ENCODE results near the gene DIRAS3. TPM values are rescaled to one million over a fixed set of nuclear protein-coding genes. Genes with fewer than 3 reads are reported as not detected.

Gene DIRAS3
- total RNA-seq, 2 experiments from 2014 or later: not detected

DNA sequence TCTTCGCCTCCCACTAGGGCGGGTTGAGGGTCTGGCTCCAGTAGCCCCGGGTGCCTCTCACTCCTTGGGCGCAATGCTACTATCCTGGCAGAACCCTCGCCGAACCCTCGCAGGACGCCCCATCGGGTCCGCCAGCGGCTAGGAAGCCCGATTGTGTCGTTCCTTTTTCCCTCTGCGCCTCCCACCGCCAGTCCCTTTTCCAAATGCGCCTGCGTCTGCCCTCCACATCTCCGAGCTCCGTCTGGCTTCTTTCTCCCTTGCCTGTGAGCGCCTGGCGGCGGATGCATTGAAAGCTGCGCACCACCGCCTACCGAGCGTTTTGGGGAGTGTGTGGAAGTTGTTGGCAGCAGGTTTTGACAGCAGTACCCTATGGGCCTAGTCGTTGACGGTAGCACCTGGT lies 1.0 kb upstream of the DIRAS3 start:
- Mint-ChIP-seq H3K27ac (no peak overlapping the region), H3K4me3 (no peak overlapping the region), H3K9me3 (ENCODE audit: insufficient read depth) (no peaks in the 10 kb centered on the region), H3K4me1 (ENCODE audit: low read depth) (no peaks in the 10 kb centered on the region), H3K27me3 (ENCODE audit: low read depth) (peaks cover 21% of the 10 kb centered on the region), H3K36me3 (ENCODE audit: low read depth) (no peaks in the 10 kb centered on the region)
- CTCF ChIA-PET: no interaction called here
- no peak for DNase-seq
- POLR2A ChIA-PET: no interaction called here
- ATAC-seq: no peak

GRCh38 chr1:68047659-68048026 lies 2.8 kb downstream of the DIRAS3 start:
- ATAC-seq: no peak
- Mint-ChIP-seq H3K4me1 (ENCODE audit: low read depth) (no peaks in the 10 kb centered on the region), H3K4me3 (no peak overlapping the region)

DNA sequence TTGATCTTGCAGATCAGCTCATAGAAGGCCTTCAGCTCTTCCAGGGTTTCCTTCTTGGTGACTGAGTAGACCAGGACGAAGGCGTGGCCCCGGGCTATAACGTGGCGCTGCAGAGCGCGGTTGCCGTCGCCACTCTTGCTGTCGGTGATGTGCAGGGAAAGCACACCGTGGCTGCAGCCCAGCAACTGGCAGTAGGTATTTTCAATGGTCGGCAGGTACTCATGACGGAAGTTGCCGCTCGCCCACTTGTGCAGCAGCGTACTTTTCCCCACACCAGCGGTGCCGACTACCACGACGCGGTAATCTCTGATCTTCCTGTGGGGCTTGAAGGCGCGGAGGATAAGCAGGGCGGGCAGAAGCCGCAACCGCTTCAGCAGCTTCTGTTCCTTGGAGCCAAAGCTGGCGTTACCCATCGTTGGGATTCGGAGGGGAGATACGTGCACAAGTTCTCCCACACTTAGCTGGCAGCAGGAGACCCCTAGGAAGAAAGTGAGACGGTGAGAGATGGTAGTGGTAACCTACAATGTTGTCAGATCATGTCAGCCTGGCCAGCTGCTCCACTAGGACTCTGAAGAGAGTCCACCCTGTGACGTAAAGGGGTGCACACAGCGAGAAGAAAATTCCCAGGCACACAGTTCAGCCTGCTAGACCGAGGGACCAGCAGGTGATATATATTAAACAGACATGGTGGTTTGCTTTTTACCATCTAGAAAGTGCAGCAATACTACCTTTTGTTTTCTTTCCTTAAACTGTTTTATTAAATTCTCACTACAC lies 3.4 kb downstream of the DIRAS3 start:
- Mint-ChIP-seq H3K4me3 (no peak overlapping the region), H3K4me1 (ENCODE audit: low read depth) (no peaks in the 10 kb centered on the region), H3K27ac (no peak overlapping the region), H3K27me3 (ENCODE audit: low read depth) (peaks cover 17% of the 10 kb centered on the region), H3K36me3 (ENCODE audit: low read depth) (no peaks in the 10 kb centered on the region), H3K9me3 (ENCODE audit: insufficient read depth) (no peaks in the 10 kb centered on the region)
- ATAC-seq: no peak
- no peak for DNase-seq
- POLR2A ChIA-PET: no interaction called here
- CTCF ChIA-PET: no interaction called here

More at GRCh38 chr1:68047659-68048026, 2.8 kb downstream of the DIRAS3 start:
- H3K9me3 Mint-ChIP-seq (ENCODE audit: insufficient read depth): no peaks in the 10 kb centered on the region
- no peaks in the 10 kb centered on the region for H3K36me3 Mint-ChIP-seq (ENCODE audit: low read depth)
- POLR2A ChIA-PET: no interaction called here
- no peak overlapping the region for H3K27ac Mint-ChIP-seq
- H3K27me3 Mint-ChIP-seq (ENCODE audit: low read depth): peaks cover 19% of the 10 kb centered on the region
- CTCF ChIA-PET: no interaction called here
- DNase-seq: no peak

DNA sequence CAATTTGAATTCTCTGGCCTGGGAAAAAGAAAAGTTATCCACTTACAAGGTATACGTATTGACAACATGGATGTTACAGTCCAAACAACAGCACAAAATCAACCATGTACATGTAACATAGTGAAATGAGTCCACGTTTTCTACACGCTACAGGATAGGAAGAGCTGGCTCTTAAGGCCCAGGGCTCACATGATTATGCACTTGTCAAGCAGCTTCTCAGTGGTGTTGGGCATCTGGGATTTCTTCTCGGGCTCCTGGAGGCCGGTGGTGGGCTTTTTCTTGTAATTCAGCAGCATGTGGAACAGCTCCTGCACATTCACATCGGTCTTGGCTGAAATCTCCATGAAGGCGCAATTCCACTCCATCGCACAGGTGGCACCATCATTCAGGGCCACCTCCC lies 4.0 kb downstream of the DIRAS3 start:
- Mint-ChIP-seq H3K27ac (no peak overlapping the region), H3K27me3 (ENCODE audit: low read depth) (peaks cover 17% of the 10 kb centered on the region), H3K9me3 (ENCODE audit: insufficient read depth) (no peaks in the 10 kb centered on the region), H3K4me3 (no peak overlapping the region), H3K36me3 (ENCODE audit: low read depth) (no peaks in the 10 kb centered on the region), H3K4me1 (ENCODE audit: low read depth) (no peaks in the 10 kb centered on the region)
- ChIA-PET POLR2A (no interaction called here), CTCF (no interaction called here)
- ATAC-seq: no peak
- DNase-seq: no peak

DNA sequence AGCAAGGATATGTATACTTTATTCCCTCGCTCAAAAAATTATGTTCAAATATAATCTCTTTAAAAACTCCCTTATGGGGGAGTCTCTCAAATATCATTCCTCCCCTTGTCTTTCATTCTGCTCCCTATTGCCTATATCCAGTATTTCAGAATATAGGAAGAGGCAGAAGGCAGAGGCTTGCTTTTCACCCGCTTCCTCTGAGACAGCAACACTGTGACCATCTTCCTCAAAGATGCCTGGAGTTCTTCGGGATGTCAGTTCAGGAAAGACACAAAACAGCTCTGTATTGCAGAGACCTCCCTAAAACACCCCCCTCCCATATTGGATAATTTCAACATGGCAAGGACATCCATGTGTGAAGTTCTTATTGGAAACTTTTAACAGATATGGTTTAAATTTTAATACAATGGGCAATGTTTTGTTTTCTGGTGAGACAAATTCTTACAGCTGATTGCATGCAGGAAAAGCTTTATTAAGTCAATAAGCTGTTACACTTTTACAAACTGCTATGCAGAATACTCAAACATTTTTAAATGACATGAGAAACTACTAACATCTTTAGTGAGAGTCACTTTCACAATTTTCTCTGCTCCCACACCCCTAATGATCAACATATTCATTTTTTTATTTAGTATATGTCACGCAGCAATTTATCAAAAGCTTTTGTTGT lies 4.8 kb downstream of the DIRAS3 start:
- ChIA-PET POLR2A (no interaction called here), CTCF (no interaction called here)
- ATAC-seq (no peak), DNase-seq (no peak)
- Mint-ChIP-seq H3K27ac (no peak overlapping the region), H3K4me3 (no peak overlapping the region), H3K27me3 (ENCODE audit: low read depth) (peaks cover 13% of the 10 kb centered on the region), H3K36me3 (ENCODE audit: low read depth) (no peaks in the 10 kb centered on the region), H3K9me3 (ENCODE audit: insufficient read depth) (no peaks in the 10 kb centered on the region), H3K4me1 (ENCODE audit: low read depth) (no peaks in the 10 kb centered on the region)

- ChIA-PET POLR2A (no interaction called here), CTCF (no interaction called here)
- ATAC-seq (no peak), DNase-seq (no peak)
- H3K9me3 Mint-ChIP-seq (ENCODE audit: insufficient read depth): no peaks in the 10 kb centered on the region
- no peaks in the 10 kb centered on the region for H3K36me3 Mint-ChIP-seq (ENCODE audit: low read depth)
- no peak overlapping the region for H3K27ac Mint-ChIP-seq
- H3K4me3 Mint-ChIP-seq: no peak overlapping the region
- peaks cover 3% of the 10 kb centered on the region for H3K27me3 Mint-ChIP-seq (ENCODE audit: low read depth)
- H3K4me1 Mint-ChIP-seq (ENCODE audit: low read depth): no peaks in the 10 kb centered on the region
Observed at GRCh38 chr1:68043443-68044090, 6.9 kb downstream of the DIRAS3 start.

DNA sequence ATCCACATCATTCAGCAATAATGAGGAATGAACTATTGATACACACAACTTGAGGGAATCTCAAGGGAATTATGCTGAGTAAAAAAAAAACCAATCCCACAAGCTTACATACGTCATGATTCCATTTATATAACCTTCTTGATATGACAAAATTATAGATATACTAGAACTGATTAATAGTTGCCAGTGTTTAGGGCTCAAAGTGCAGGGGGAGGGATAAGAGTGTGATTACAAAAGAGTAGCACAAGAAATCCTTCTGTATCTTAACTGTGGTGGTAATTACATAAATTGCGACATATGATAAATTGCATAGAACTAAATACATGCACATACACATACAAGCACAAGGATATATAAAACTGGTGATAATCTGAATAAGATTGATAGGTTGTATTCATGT lies 13.5 kb downstream of the DIRAS3 start:
- Mint-ChIP-seq H3K4me3 (no peak overlapping the region), H3K27ac (no peak overlapping the region), H3K36me3 (ENCODE audit: low read depth) (no peaks in the 10 kb centered on the region), H3K4me1 (ENCODE audit: low read depth) (no peaks in the 10 kb centered on the region), H3K27me3 (ENCODE audit: low read depth) (no peaks in the 10 kb centered on the region), H3K9me3 (ENCODE audit: insufficient read depth) (no peaks in the 10 kb centered on the region)
- no peak for ATAC-seq
- POLR2A ChIA-PET: no interaction called here
- no peak for DNase-seq
- CTCF ChIA-PET: no interaction called here

DNA sequence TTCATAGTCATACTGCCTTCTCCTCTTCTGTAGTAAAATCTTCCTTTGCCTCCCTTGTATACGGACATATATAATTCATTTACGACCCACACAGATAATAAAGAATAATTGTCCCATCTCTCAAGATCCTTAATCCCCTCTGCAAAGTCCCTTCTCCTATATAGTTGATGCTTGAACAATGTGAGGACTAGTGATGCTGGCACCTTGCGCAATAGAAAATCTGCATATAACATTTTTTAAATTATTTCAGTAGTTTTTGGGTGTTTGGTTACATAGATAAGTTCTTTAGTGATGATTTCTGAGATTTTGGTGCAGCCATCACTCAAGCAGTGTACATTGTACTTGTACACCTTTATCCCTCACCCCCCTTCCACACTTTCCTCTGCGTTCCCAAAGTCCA lies 21.0 kb downstream of the DIRAS3 start:
- H3K4me1 Mint-ChIP-seq (ENCODE audit: low read depth): no peaks in the 10 kb centered on the region
- CTCF ChIA-PET: no interaction called here
- no peaks in the 10 kb centered on the region for H3K36me3 Mint-ChIP-seq (ENCODE audit: low read depth)
- ATAC-seq (no peak), DNase-seq (no peak)
- POLR2A ChIA-PET: no interaction called here
- H3K27ac Mint-ChIP-seq: no peak overlapping the region
- H3K9me3 Mint-ChIP-seq (ENCODE audit: insufficient read depth): no peaks in the 10 kb centered on the region
- H3K27me3 Mint-ChIP-seq (ENCODE audit: low read depth): no peaks in the 10 kb centered on the region
- no peak overlapping the region for H3K4me3 Mint-ChIP-seq

DNA sequence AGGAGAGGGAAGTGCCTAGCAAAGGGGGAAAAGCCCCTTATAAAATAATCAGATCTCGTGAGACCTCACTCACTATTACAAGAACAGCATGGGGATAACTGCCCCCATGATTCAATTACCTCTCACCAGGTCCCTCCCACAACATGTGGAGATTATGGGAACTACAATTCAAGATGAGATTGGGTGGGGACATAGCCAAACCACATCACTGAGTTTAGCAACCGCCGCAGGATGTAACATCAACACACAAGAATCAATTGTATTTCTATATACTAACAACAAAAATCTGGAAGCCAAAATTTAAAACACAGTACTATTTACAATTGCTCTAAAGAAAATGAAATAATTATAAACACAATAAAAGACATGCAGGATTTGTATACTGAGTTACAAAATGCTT lies 21.9 kb downstream of the DIRAS3 start:
- ATAC-seq (no peak), DNase-seq (no peak)
- H3K27ac Mint-ChIP-seq: no peak overlapping the region
- ChIA-PET POLR2A (no interaction called here), CTCF (no interaction called here)
- no peak overlapping the region for H3K4me3 Mint-ChIP-seq
- H3K36me3 Mint-ChIP-seq (ENCODE audit: low read depth): no peaks in the 10 kb centered on the region
- no peaks in the 10 kb centered on the region for H3K4me1 Mint-ChIP-seq (ENCODE audit: low read depth)
- no peaks in the 10 kb centered on the region for H3K27me3 Mint-ChIP-seq (ENCODE audit: low read depth)
- H3K9me3 Mint-ChIP-seq (ENCODE audit: insufficient read depth): no peaks in the 10 kb centered on the region

- Mint-ChIP-seq H3K4me3 (no peak overlapping the region), H3K27me3 (ENCODE audit: low read depth) (no peaks in the 10 kb centered on the region)
Observed at GRCh38 chr1:68024635-68025338, 25.6 kb downstream of the DIRAS3 start.

GRCh38 chr1:68016381-68016780 lies 34.0 kb downstream of the DIRAS3 start:
- Mint-ChIP-seq H3K27ac (no peak overlapping the region), H3K4me1 (ENCODE audit: low read depth) (no peaks in the 10 kb centered on the region), H3K36me3 (ENCODE audit: low read depth) (no peaks in the 10 kb centered on the region), H3K27me3 (ENCODE audit: low read depth) (no peaks in the 10 kb centered on the region), H3K9me3 (ENCODE audit: insufficient read depth) (no peaks in the 10 kb centered on the region), H3K4me3 (no peak overlapping the region)
- ChIA-PET CTCF (interaction anchor here (0.9 kb wide), 1 partner anchor 101 kb away, joined by 3 read pairs; no protein-coding TSS in a partner anchor), POLR2A (no interaction called here)
- DNase-seq (no peak), ATAC-seq (no peak)

More at GRCh38 chr1:68024635-68025338, 25.6 kb downstream of the DIRAS3 start:
- Mint-ChIP-seq H3K36me3 (ENCODE audit: low read depth) (no peaks in the 10 kb centered on the region), H3K4me1 (ENCODE audit: low read depth) (no peaks in the 10 kb centered on the region), H3K9me3 (ENCODE audit: insufficient read depth) (no peaks in the 10 kb centered on the region), H3K27ac (no peak overlapping the region)
- ChIA-PET POLR2A (interaction anchor here (0.6 kb wide), 1 partner anchor 17 kb away, joined by 3 read pairs; no protein-coding TSS in a partner anchor), CTCF (no interaction called here)
- DNase-seq: no peak
- no peak for ATAC-seq

DNA sequence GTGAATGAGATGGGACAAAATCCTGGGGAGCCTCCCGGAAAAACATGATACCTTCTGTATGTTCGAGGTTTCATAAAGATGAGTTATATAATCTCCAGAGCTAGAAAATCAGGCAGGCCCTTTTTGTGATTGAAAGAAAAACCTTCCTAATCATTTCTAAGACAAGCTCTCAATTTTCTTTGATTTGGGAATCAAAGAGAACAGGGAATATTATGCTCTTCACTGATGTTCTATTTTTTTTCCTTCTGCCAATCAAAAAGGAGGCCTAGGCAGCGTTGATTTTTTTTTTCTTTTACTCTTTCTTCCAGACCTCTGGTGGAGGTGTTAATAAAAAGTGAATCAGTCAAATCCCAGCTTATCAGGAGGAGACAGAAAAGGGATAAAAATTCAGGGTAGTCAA lies 34.5 kb downstream of the DIRAS3 start:
- H3K27ac Mint-ChIP-seq: no peak overlapping the region
- DNase-seq: no peak
- H3K4me3 Mint-ChIP-seq: no peak overlapping the region
- ChIA-PET CTCF (interaction anchor here (0.9 kb wide), 1 partner anchor 101 kb away, joined by 3 read pairs; no protein-coding TSS in a partner anchor), POLR2A (no interaction called here)
- H3K36me3 Mint-ChIP-seq (ENCODE audit: low read depth): no peaks in the 10 kb centered on the region
- H3K4me1 Mint-ChIP-seq (ENCODE audit: low read depth): no peaks in the 10 kb centered on the region
- ATAC-seq: no peak
- H3K9me3 Mint-ChIP-seq (ENCODE audit: insufficient read depth): no peaks in the 10 kb centered on the region
- no peaks in the 10 kb centered on the region for H3K27me3 Mint-ChIP-seq (ENCODE audit: low read depth)

Measured in activated CD8-positive, alpha-beta T cell treated with anti-CD3 and anti-CD28 coated beads, Interleukin-2, amount 10 ng/mL, durations not matched to agents 7 days and 5 days (primary cell).